Measurements from ENCODE around the gene INTS12.

DNA sequence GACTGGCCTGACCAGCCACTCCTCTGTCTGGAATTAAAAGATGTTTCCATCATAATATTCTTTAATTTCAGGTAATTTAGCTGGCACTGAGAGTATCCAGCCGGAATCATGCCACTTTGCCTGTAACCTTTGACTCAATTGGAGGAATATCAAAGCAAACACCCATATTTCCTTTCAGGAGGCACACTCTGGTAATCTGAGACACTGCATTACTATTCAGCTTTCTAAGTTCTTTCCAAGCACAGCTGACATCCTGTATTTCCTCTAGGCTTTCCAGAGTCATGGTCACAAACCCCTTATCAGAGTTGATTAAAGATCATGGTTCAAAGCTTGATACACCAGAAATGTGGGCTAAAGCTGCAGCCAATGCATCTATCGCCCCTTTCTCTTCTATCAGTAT is 29.3 kb downstream of the INTS12 start:
- TF ChIP-seq, protein P1, sequence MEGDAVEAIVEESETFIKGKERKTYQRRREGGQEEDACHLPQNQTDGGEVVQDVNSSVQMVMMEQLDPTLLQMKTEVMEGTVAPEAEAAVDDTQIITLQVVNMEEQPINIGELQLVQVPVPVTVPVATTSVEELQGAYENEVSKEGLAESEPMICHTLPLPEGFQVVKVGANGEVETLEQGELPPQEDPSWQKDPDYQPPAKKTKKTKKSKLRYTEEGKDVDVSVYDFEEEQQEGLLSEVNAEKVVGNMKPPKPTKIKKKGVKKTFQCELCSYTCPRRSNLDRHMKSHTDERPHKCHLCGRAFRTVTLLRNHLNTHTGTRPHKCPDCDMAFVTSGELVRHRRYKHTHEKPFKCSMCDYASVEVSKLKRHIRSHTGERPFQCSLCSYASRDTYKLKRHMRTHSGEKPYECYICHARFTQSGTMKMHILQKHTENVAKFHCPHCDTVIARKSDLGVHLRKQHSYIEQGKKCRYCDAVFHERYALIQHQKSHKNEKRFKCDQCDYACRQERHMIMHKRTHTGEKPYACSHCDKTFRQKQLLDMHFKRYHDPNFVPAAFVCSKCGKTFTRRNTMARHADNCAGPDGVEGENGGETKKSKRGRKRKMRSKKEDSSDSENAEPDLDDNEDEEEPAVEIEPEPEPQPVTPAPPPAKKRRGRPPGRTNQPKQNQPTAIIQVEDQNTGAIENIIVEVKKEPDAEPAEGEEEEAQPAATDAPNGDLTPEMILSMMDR (IDR thresholded peaks at IDR 0.05): no peak
- TF ChIP-seq, protein P2, sequence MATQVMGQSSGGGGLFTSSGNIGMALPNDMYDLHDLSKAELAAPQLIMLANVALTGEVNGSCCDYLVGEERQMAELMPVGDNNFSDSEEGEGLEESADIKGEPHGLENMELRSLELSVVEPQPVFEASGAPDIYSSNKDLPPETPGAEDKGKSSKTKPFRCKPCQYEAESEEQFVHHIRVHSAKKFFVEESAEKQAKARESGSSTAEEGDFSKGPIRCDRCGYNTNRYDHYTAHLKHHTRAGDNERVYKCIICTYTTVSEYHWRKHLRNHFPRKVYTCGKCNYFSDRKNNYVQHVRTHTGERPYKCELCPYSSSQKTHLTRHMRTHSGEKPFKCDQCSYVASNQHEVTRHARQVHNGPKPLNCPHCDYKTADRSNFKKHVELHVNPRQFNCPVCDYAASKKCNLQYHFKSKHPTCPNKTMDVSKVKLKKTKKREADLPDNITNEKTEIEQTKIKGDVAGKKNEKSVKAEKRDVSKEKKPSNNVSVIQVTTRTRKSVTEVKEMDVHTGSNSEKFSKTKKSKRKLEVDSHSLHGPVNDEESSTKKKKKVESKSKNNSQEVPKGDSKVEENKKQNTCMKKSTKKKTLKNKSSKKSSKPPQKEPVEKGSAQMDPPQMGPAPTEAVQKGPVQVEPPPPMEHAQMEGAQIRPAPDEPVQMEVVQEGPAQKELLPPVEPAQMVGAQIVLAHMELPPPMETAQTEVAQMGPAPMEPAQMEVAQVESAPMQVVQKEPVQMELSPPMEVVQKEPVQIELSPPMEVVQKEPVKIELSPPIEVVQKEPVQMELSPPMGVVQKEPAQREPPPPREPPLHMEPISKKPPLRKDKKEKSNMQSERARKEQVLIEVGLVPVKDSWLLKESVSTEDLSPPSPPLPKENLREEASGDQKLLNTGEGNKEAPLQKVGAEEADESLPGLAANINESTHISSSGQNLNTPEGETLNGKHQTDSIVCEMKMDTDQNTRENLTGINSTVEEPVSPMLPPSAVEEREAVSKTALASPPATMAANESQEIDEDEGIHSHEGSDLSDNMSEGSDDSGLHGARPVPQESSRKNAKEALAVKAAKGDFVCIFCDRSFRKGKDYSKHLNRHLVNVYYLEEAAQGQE (IDR thresholded peaks at IDR 0.05; ENCODE audit: insufficient read depth in 1 of 2, low read depth in 2 of 2, low read length in 1 of 2): no peak
- no peak for TF ChIP-seq SIN3A (IDR thresholded peaks at IDR 0.05; ENCODE audit: borderline replicate concordance, insufficient read depth, low read depth, low read length)
- no peak for TF ChIP-seq TCF7L2 (IDR thresholded peaks at IDR 0.05; ENCODE audit: low read depth, low read length)
- TF ChIP-seq POLR2AphosphoS5 (IDR thresholded peaks at IDR 0.05; ENCODE audit: low read depth, low read length): no peak

All from Panc1 (cell line).